Measurements from ENCODE around the gene RALA. TPM values are rescaled to one million over a fixed set of nuclear protein-coding genes. Genes with fewer than 3 reads are reported as not detected.
"Not testable (repeated sequence)": the region's sequence is repeated elsewhere in the genome, so short reads cannot be mapped to it uniquely, and the experiment has no call there.

RALA gene
- total RNA-seq, 1 experiment from 2014 or later = 19.2 TPM

DNA sequence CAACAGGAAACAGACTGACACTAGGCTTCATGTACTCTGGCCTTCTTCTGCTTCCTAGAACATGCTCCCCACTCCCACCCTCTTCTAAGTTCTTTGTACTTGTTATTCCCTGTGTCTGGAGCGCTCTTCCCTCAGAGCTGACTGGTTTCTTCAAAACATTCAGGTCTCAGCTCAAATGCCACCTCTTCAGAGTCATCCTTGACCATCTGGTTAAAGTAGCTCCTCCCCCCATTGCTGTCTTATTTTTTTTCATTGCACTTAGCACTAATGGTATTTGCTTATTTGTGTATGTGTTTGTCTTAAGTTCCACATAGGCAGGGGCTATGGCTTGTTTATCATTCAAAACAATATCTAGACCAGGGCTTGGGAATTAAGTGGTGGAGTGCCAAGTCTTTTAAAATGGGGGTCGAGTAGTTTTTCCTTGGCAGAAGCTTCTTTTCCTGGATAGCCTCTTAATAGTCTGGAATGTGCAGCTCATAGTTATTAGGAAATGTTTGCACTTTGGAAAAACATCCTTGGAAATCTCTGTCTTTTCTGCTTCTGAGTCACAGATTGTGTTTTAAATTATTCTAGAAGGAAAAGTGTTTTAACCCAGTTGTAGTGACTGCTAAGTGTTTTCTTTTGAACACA lies 60.0 kb downstream of the RALA start:
- DNase-seq (ENCODE audit: low read depth) = no peak

DNA sequence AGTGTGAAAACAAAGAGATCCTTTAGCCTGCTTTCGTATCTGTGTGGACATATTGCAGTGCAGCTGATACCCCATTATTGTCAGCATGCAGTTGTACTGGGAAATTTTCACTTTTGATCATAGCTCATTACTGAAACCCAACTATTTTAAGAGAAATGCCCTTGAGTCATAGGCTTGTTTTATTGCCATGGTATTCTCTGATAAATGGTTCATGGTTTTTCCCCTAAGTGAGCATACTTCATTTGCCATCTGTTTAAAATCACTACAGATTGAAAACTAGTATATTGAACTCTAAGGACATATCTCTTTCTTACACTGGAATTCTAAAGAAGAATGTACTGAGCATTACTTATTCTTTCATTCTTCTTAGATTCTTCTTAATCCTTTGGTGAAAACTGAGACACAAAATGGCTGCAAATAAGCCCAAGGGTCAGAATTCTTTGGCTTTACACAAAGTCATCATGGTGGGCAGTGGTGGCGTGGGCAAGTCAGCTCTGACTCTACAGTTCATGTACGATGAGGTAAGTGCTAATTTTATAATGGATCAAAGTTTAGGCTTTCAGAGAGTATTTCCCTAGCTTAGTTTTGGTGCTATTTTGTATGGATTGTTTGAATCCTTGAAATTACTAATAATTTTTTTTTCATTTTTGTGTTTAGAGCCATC lies 63.0 kb downstream of the RALA start:
- no peak for DNase-seq (ENCODE audit: low read depth)

DNA sequence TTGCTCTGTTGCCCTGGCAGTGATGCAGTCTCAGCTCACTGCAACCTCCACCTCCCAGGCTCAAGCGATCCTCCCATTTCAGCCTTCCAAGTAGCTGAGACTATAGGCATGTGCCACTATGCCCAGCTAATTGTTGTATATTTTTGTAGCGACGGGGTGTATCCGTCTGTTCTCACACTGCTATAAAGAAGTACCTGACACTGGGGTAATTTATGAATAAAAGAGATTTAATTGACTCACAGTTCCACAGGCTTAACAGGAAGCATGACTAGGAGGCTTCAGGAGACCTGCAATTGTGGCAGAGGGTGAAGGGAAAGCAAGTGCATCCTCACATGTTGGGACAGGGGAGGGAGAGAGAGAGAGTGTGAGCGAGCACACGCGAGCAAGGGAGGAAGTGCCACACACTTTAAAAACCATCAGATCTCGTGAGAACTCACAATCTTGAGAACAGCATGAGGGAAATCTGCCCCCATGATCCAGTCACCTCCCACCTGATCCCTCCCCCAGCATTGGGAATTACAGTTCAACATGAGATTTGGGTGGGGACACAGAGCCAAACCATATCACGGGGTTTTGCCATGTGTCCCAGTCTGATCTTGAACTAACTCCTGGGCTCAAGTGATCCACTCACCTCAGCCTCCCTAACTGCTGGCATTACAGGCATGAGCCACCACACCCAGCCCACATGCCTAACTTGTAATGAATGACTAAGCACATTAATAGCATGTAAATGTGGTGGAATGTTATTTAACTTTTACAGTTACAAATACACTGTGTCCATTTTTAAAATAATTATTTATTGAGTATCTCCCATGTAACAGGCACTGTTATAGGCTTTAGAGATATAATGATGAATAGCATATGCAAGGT lies 65.5 kb downstream of the RALA start:
- DNase-seq (ENCODE audit: low read depth) = peak; percentile 48

DNA sequence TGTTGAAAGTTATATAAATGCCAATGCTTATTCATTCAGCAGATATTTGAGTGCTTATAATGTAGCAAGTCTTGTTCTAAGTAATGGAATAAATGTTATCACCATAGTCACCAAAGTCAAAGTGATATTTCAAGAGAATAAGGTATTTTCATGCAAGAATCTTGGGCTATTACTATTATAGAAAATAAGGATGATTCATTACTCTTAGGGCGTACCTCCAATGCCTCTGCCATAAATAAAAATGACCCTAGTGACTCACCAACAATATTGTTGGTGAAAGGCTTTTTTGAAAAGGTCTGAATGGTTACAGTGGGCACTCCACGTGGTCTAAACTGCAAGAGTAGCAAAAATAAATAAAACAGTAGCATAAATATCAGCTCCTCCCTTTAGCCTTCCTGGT lies 68.4 kb downstream of the RALA start:
- peak; percentile 58 for DNase-seq (ENCODE audit: low read depth)

GRCh38 chr7:39693086-39693485 lies 69.7 kb downstream of the RALA start:
- not testable (repeated sequence) for DNase-seq (ENCODE audit: low read depth)

DNA sequence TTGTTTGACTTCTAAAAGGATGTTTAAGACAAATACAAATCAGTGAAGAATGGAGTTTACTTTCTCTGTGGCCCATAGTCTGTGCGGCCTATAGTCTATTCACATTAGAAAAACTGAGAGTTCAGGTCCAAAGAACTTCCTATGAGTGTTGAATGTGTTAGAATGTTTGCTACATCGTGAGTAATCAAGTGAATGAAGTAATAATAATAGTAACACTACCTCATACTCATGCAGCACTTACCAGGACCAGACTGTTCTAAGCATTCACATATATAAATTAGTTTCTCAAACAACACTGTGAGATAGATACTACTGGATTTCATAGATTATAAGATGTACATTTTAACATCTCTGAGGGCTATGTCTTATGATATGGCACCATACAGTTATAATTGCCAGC lies 70.4 kb downstream of the RALA start:
- no peak for DNase-seq (ENCODE audit: low read depth)

- no peak for DNase-seq (ENCODE audit: low read depth)
Measured at GRCh38 chr7:39695852-39696586, 72.6 kb downstream of the RALA start.

GRCh38 chr7:39696631-39697030 lies 73.3 kb downstream of the RALA start:
- no peak for DNase-seq (ENCODE audit: low read depth)

DNA sequence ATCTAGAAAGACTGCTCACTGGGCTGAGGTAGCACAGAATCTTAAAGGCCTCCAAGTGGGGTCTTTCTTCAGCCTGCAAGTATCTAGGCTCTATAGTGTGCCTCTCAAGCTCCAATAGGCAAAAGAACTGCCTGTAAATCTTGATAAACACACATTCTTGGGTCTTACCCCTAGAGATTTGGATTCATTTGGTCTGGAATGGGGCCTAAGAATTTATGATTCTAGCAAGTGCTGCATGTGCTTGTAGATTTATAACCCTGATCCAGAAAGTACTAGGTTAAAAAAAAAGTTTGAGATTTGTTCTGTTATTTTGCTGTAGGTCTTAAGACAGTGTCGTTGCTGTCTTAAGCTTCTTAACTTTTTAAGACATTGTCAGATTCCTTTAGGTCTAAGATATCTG lies 74.1 kb downstream of the RALA start:
- DNase-seq (ENCODE audit: low read depth) = no peak

DNA sequence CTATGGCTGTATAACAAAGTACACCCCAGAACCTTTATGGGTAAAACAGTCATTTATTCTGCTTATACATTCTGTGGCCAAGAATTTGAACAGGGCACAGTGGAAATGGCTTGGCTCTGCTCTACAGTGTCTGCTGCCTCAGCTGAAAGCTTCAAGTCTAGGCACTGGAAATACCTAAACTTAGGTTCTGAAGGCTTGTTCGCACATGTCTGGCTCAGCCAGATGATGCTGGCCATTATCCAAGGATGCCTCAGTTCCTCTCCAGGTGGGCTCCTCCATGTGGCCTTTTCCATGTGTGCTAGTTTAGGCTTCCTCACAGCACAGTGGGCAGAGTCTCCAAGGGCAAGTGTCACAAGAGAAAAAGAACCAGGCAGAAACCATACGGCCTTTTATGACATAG lies 76.8 kb downstream of the RALA start:
- DNase-seq (ENCODE audit: low read depth) = no peak

DNA sequence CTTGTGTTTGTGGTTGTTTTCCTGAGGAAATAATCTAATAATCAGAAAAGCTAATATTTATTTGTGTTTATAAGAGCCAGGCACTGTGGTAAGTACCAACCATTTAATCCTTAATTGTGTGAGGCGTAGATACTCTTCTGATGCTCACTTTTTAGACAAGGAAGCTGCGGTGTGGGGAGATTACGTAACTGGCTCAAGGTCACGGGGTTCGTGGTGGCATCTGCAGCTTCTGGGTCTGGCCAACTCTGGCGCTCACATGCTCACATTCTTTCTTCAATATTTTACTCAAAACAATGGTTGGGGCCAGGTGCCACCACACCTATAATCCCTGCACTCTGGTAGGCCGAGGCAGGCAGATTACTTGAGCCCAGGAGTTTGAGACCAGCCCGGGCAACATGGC lies 77.6 kb downstream of the RALA start:
- no peak for DNase-seq (ENCODE audit: low read depth)

DNA sequence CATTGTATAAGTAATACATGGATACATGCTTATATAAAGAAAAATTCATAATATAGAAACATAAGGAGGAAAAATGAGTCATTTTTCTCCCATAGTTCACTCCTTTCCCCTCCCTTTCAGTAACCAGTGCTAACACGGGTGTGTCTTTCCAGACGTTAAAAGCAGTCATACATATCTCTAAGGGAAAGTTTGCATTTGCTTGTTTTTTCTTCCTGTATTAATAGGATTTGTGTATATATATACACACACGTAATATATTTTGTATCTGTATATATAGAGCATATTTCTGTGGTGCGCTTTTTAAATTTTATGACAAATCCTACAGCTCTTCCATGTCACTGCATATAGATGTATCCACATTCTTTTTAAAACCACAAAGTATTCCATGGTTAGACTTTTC lies 78.8 kb downstream of the RALA start:
- no peak for DNase-seq (ENCODE audit: low read depth)

- DNase-seq (ENCODE audit: low read depth) = no peak
Measured at GRCh38 chr7:39703144-39703543, 79.8 kb downstream of the RALA start.

GRCh38 chr7:39709029-39709428 lies 85.7 kb downstream of the RALA start:
- DNase-seq (ENCODE audit: low read depth) = no peak

GRCh38 chr7:39709768-39710311 lies 86.5 kb downstream of the RALA start:
- DNase-seq (ENCODE audit: low read depth) = no peak

- no peak for DNase-seq (ENCODE audit: low read depth)
Measured at GRCh38 chr7:39712751-39713150, 89.4 kb downstream of the RALA start.

DNA sequence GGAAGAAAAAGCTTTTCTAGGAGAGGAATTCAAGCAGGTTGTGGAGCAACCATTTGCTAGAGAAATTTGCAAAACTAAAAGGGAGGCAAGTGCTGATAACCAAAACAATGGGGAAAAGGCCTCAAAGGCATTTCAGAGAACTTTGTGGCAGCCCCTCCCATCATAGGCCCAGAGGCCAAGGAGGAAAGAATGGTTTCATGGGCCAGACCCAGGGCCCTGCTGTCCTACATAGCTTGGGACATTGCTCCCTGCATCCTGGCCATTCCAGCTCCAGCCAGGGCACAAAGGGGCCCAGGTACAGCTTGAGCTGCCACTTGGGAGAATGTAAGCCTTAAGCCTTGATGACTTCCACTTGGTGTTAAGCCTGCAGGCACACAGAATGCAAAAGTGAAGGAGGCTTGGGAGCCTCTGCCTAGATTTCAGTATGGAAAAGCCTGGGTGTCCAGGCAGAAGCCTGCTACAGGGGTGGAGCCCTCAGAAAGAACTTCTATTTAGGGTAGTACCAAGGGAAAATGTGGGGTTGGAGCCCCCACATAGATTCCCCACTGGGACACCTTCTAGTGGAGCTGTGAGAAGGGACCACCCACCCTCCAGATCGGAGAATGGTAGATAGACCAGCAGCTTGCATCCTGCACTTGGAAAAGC lies 91.2 kb downstream of the RALA start:
- DNase-seq (ENCODE audit: low read depth) = no peak

DNA sequence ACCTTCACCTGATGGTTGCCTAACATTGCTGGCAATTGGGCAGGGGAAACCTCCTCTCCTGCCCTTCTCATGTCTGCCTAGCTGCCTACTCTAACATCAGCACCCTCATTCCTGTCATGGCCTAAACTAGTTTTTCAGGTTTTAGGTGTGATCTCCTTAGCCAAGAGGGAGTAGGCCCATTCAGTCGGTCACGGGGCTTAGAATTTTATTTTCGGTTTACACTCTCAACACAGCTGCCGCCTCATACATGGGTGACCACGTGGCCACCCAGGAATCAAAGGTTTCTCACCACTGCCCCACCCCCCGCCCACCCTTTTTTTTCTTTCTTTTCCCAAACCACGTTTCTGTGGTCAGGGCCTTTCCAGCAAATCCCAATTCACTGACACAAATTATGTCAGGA lies 97.2 kb downstream of the RALA start:
- peak; percentile 21 for DNase-seq (ENCODE audit: low read depth)

DNA sequence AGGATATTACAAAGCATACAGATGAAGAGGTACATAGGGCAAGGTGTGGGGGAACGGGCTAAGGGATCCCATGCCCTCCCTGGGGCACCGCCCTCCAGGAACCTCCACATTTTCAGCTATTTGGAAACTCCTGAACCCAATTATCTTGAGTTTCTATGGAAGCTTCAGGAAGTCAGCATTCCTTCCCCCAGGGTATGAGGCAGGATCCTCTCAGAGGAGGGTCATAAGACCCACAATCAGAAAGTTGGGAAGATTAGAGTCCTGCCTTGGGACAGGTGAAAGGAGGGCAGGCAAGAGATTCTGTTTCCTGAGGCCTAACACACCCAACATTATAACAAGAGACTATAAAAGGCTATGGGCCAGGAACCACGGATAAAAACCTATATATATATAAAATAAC lies 98.0 kb downstream of the RALA start:
- DNase-seq (ENCODE audit: low read depth) = no peak

DNA sequence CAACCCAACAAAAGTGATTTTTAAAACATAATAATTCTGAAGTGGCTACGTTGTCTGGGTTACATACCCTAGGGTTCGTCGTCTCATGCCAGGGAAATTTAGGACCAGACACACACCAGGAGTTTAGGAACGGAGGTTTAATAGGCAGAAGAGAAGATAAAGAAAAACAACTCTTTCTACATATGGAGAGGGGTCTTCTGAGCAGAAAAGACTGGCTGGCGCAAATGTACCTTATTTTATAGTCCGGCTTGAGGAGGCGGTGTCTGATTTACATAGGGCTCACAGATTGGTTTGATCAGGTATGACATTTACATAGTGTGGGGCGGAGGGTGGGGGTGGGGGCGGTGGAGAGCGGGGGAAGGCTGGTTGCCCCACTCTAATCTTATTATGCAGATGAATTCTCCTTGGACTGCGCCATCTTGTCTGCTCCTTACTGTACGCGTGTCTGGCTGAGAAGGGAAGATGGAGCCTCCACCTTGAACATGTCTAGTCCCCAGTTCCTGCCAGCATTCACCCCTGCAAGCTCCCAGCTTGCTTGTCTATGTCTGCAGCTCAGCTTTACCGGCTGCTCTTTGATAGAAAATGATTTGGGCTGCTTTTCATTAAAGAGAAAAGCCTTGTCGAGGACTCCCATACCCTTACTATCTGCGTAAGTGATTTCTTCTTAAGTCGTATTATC lies 98.7 kb downstream of the RALA start:
- no peak for DNase-seq (ENCODE audit: low read depth)

Data from HT1080 (cell line).